DMS 273 (cell line): Measurements from ENCODE around the gene EVI2A.
"Not testable (repeated sequence)": the region's sequence is repeated elsewhere in the genome, so short reads cannot be mapped to it uniquely, and the experiment has no call there.

Experiments
- DNase-seq: peaks from one replicate; lab custom pipeline; 2025; ENCODE audit not compliant: unreplicated experiment; lab: John Stamatoyannopoulos, UW

EVI2A gene

GRCh38 chr17:31313982-31314781, 7.2 kb downstream of the EVI2A start, which contains the start of gene EVI2B:
TSS of gene EVI2B (minus strand) at chr17:31314054. CDS start at chr17:31305609, 8,445 bp downstream.
- no peak for DNase-seq

- not testable (repeated sequence) for DNase-seq
Measured at GRCh38 chr17:31312223-31312622, 9.2 kb downstream of the EVI2A start.

GRCh38 chr17:31311526-31311925, 9.9 kb downstream of the EVI2A start:
- no peak for DNase-seq

- no peak for DNase-seq
Measured at GRCh38 chr17:31310886-31311285, 10.5 kb downstream of the EVI2A start.

GRCh38 chr17:31310260-31310659, 11.2 kb downstream of the EVI2A start:
- DNase-seq, result no peak

GRCh38 chr17:31309556-31309955, 11.9 kb downstream of the EVI2A start:
- DNase-seq, result no peak

GRCh38 chr17:31308372-31309334, 12.8 kb downstream of the EVI2A start:
- DNase-seq, result no peak

GRCh38 chr17:31307640-31308039, 13.8 kb downstream of the EVI2A start:
- no peak for DNase-seq

- peak; percentile 3 for DNase-seq
Measured at GRCh38 chr17:31299624-31300023, 21.8 kb downstream of the EVI2A start.

GRCh38 chr17:31297090-31297489, 24.3 kb downstream of the EVI2A start, which contains the start of gene OMG:
TSS of gene OMG (minus strand) at chr17:31297239. CDS start at chr17:31296331, 908 bp downstream.
- no peak for DNase-seq

GRCh38 chr17:31296142-31296541, 25.3 kb downstream of the EVI2A start:
- DNase-seq, result peak; percentile 2

- DNase-seq, result no peak
Measured at GRCh38 chr17:31295489-31295871, 25.9 kb downstream of the EVI2A start.

GRCh38 chr17:31294820-31295488, 26.5 kb downstream of the EVI2A start:
- DNase-seq, result no peak

GRCh38 chr17:31294231-31294630, 27.2 kb downstream of the EVI2A start:
- DNase-seq, result no peak

GRCh38 chr17:31293581-31293980, 27.8 kb downstream of the EVI2A start:
- no peak for DNase-seq

- DNase-seq, result no peak
Measured at GRCh38 chr17:31291820-31292219, 29.6 kb downstream of the EVI2A start.

- DNase-seq, result no peak
Measured at GRCh38 chr17:31289790-31290189, 31.6 kb downstream of the EVI2A start.

- not testable (repeated sequence) for DNase-seq
Measured at GRCh38 chr17:31287932-31288331, 33.5 kb downstream of the EVI2A start.

GRCh38 chr17:31286587-31286986, 34.8 kb downstream of the EVI2A start:
- peak; percentile 7 for DNase-seq

- DNase-seq, result no peak
Measured at GRCh38 chr17:31283841-31284240, 37.6 kb downstream of the EVI2A start.

GRCh38 chr17:31281061-31281460, 40.4 kb downstream of the EVI2A start:
- no peak for DNase-seq
